GM12801 (cell line): ENCODE data around the gene TTLL1.

Experiments
- TF ChIP-seq, protein P1 (sequence below): IDR thresholded peaks from one replicate; pipeline ENCODE4 v1.5.1; 2011; ENCODE audit warnings: control low read depth; ENCODE audit not compliant: insufficient read length; ENCODE audit errors: extremely low read depth

The TTLL1 gene

DNA sequence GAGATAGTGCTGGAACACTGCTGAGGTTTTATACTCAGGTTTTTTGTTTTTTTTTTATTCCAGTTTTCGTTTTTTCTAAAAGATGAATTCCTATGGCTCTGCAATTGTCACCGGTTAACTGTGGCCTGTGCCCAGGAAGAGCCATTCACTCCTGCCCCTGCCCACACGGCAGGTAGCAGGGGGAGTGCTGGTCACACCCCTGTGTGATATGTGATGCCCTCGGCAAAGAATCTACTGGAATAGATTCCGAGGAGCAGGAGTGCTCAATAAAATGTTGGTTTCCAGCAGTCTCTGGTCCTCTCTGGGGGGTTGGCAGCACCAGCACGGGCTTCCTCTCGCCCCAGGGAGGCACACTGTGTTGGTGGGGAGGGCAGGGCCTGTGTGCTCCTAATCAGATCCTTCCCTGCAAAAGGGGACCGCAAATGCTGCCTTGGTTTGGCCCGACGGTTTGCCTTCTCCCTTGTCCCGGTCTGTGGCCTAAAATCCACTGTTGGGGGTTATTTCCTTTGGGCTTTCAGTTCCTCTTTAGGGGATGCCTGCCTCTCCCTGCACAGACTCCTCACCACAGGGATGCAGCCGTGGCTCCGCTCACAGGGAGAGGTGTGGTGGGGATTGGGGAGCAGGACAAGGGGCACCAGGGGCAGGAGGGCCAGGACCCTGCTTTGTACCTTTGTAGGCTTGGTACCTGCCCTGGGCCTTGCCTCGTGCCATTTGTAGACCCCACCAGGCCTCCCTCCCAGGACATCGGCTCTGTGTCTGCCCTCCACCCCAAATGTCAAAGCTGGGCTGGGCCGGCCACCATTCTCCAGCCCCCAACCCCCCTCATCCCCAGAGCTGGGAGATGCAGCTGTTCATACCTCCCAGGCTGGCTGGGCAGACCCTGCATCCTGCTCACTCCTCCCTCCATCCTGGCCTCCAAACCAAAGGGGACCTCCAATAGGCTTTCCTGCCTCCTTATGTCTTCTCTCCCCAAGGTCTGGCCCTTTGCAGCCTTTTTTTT is 40.5 kb upstream of the TTLL1 start:
- TF ChIP-seq, protein P1, sequence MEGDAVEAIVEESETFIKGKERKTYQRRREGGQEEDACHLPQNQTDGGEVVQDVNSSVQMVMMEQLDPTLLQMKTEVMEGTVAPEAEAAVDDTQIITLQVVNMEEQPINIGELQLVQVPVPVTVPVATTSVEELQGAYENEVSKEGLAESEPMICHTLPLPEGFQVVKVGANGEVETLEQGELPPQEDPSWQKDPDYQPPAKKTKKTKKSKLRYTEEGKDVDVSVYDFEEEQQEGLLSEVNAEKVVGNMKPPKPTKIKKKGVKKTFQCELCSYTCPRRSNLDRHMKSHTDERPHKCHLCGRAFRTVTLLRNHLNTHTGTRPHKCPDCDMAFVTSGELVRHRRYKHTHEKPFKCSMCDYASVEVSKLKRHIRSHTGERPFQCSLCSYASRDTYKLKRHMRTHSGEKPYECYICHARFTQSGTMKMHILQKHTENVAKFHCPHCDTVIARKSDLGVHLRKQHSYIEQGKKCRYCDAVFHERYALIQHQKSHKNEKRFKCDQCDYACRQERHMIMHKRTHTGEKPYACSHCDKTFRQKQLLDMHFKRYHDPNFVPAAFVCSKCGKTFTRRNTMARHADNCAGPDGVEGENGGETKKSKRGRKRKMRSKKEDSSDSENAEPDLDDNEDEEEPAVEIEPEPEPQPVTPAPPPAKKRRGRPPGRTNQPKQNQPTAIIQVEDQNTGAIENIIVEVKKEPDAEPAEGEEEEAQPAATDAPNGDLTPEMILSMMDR, result no peak

GRCh38 chr22:43128928-43129424 is 39.8 kb upstream of the TTLL1 start:
- TF ChIP-seq, protein P1, result no peak

- TF ChIP-seq, protein P1, result no peak
Observed at GRCh38 chr22:43128116-43128515, 38.9 kb upstream of the TTLL1 start.

- TF ChIP-seq, protein P1, result no peak
Observed at GRCh38 chr22:43127166-43127908, 38.1 kb upstream of the TTLL1 start.

- TF ChIP-seq, protein P1, result no peak
Observed at GRCh38 chr22:43126501-43127165, 37.4 kb upstream of the TTLL1 start.

GRCh38 chr22:43118953-43119458 is 29.8 kb upstream of the TTLL1 start:
- TF ChIP-seq, protein P1, result no peak
